ENCODE measurements around the gene PCSK5. TPM values are rescaled to one million over a fixed set of nuclear protein-coding genes. Genes with fewer than 3 reads are reported as not detected.

PCSK5 gene
- polyA plus RNA-seq, 1 donor (not counting 4 experiments of a cell fraction or from before 2014, with no cell fraction given) = 1.9 TPM

GRCh38 chr9:76374783-76375559 is 484.5 kb downstream of the PCSK5 start:
- no peak for FAIRE-seq
- H2AFZ ChIP-seq (ENCODE audit: control insufficient read depth, low read length) = no peak overlapping the region
- H3K36me3 ChIP-seq (ENCODE audit: control insufficient read depth in 2 of 2, extremely low read depth in 1 of 2, insufficient read depth in 2 of 2, low read length in 2 of 2) = no peaks in the 10 kb centered on the region
- no peak for DNase-seq (ENCODE audit: low read depth, low spot score)
- H3K27me3 ChIP-seq (ENCODE audit: control insufficient read depth, extremely low read depth, insufficient read depth, low read length) = no peaks in the 10 kb centered on the region
- H3K4me3 ChIP-seq (ENCODE audit: control insufficient read depth in 2 of 3, extremely low read depth in 1 of 3, insufficient read depth in 2 of 3, low read depth in 1 of 3, low read length in 3 of 3) = no peak overlapping the region
- dilution Hi-C loops (cut with MboI; ENCODE audit: extremely low pct_ligation_motif_present, low sequenced_read_pairs) = no loop called here
- no peak for TF ChIP-seq EZH2 (IDR thresholded peaks at IDR 0.05; ENCODE audit: low read length)
- TF ChIP-seq CTCF (optimal IDR thresholded peaks at IDR 0.05 in 1 of 3, IDR thresholded peaks at IDR 0.05 in 1 of 3, conservative IDR thresholded peaks at IDR 0.05 in 1 of 3; ENCODE audit: extremely low read depth in 1 of 3, insufficient read depth in 2 of 3, low read length in 3 of 3) = no peak
- peaks cover 2% of the 10 kb centered on the region for H3K9me1 ChIP-seq (ENCODE audit: control insufficient read depth, extremely low read depth, insufficient read depth, low read length)
- H3K9me3 ChIP-seq (ENCODE audit: control insufficient read depth, low read depth, low read length) = no peaks in the 10 kb centered on the region
- H3K79me2 ChIP-seq (ENCODE audit: control insufficient read depth, insufficient read depth, low read length) = no peaks in the 10 kb centered on the region
- H3K9ac ChIP-seq (ENCODE audit: control insufficient read depth, extremely low read depth, insufficient read depth, low read length) = no peak overlapping the region
- no peaks in the 10 kb centered on the region for H4K20me1 ChIP-seq (ENCODE audit: control insufficient read depth, extremely low read depth, insufficient read depth, low read length)
- H3K4me2 ChIP-seq (ENCODE audit: control insufficient read depth, extremely low read depth, insufficient read depth, low read depth, low read length) = no peak overlapping the region
- H3K27ac ChIP-seq (ENCODE audit: control insufficient read depth, insufficient read depth, low read length) = no peak overlapping the region
- peaks cover 19% of the 10 kb centered on the region for H3K4me1 ChIP-seq (ENCODE audit: control insufficient read depth, extremely low read depth, insufficient read depth, low read length)

GRCh38 chr9:76377791-76378190 is 487.3 kb downstream of the PCSK5 start:
- H3K4me1 ChIP-seq (ENCODE audit: control insufficient read depth, extremely low read depth, insufficient read depth, low read length) = peaks cover 20% of the 10 kb centered on the region
- H3K9ac ChIP-seq (ENCODE audit: control insufficient read depth, extremely low read depth, insufficient read depth, low read length) = no peak overlapping the region
- DNase-seq (ENCODE audit: low read depth, low spot score) = no peak
- H3K27me3 ChIP-seq (ENCODE audit: control insufficient read depth, extremely low read depth, insufficient read depth, low read length) = no peaks in the 10 kb centered on the region
- no peak for FAIRE-seq
- no peak overlapping the region for H3K27ac ChIP-seq (ENCODE audit: control insufficient read depth, insufficient read depth, low read length)
- H4K20me1 ChIP-seq (ENCODE audit: control insufficient read depth, extremely low read depth, insufficient read depth, low read length) = no peaks in the 10 kb centered on the region
- no peak overlapping the region for H2AFZ ChIP-seq (ENCODE audit: control insufficient read depth, low read length)
- H3K4me2 ChIP-seq (ENCODE audit: control insufficient read depth, extremely low read depth, insufficient read depth, low read depth, low read length) = no peak overlapping the region
- no peak overlapping the region for H3K4me3 ChIP-seq (ENCODE audit: control insufficient read depth in 2 of 3, extremely low read depth in 1 of 3, insufficient read depth in 2 of 3, low read depth in 1 of 3, low read length in 3 of 3)
- H3K9me3 ChIP-seq (ENCODE audit: control insufficient read depth, low read depth, low read length) = no peaks in the 10 kb centered on the region
- TF ChIP-seq CTCF (optimal IDR thresholded peaks at IDR 0.05 in 1 of 3, IDR thresholded peaks at IDR 0.05 in 1 of 3, conservative IDR thresholded peaks at IDR 0.05 in 1 of 3; ENCODE audit: extremely low read depth in 1 of 3, insufficient read depth in 2 of 3, low read length in 3 of 3) (no peak), EZH2 (IDR thresholded peaks at IDR 0.05; ENCODE audit: low read length) (no peak)
- no peaks in the 10 kb centered on the region for H3K36me3 ChIP-seq (ENCODE audit: control insufficient read depth in 2 of 2, extremely low read depth in 1 of 2, insufficient read depth in 2 of 2, low read length in 2 of 2)
- dilution Hi-C loops (cut with MboI; ENCODE audit: extremely low pct_ligation_motif_present, low sequenced_read_pairs) = no loop called here
- H3K9me1 ChIP-seq (ENCODE audit: control insufficient read depth, extremely low read depth, insufficient read depth, low read length) = peaks cover 2% of the 10 kb centered on the region
- no peaks in the 10 kb centered on the region for H3K79me2 ChIP-seq (ENCODE audit: control insufficient read depth, insufficient read depth, low read length)
